HG02642 (cell line): ENCODE measurements around the gene PLA2G4E.

Experiments used
- ATAC-seq: cut with Tn5 transposase; IDR thresholded peaks from one replicate; pipeline ENCODE4 v1.9.1; 2021; ENCODE audit warnings: mild to moderate bottlenecking; ENCODE audit not compliant: unreplicated experiment, poor library complexity

Gene PLA2G4E

DNA sequence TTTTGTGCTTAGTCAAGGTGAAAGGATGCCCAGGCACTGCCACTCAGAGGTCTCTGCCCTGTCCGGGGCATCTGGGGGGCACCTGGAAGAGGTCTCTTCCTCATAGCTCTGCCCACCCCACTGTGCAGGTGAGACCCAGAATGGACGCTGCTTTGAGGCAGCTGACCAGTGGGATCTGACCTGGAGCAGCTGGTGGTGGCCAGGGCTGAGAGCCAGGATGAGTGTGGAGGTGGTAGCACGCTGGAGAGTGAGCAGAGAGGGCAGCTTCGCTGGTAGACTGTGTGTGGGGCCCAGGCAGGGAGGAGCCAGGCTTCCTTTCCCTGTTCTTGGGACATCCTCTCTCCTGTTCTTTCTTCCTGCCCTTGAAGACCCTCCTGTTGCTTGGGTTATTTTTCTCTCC is 32.2 kb upstream of the PLA2G4E start:
- ATAC-seq = no peak

DNA sequence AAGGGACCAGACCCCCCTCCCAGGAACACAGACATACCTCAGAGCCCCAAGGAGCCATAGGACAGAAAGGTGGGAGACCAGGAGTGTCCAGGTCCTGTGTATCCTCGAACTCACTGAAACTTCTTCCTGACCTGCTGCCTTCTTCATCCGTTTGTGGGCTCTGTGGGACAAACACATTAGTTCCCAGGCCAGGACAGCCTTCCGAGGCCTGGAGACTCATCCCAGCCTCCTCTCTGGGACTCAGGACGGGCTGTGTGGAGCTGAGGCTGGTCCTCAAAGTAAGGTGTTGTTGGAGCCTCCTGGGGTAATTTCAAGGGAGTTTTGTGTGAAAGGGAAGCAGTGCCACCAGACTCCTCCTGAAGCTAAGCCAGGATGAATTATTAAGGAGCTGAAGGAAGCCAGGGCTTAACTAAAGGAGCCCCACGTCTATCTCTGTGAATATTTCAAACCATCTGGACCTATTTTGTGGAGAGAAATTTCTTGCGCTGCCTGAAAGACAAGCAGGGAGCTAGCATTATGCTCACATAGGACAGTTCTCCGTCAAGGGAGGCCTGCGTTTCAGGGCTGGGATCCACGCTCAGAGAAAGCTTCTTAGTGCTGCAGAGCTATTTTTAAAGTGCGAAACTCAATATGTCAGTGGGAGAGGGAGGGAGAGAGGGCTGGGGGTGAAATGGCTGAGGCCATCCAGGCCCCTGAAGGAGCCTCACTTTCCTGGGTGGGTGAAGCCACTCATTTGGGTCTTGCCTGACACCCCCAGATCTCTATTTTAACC is 29.8 kb upstream of the PLA2G4E start:
- no peak for ATAC-seq

DNA sequence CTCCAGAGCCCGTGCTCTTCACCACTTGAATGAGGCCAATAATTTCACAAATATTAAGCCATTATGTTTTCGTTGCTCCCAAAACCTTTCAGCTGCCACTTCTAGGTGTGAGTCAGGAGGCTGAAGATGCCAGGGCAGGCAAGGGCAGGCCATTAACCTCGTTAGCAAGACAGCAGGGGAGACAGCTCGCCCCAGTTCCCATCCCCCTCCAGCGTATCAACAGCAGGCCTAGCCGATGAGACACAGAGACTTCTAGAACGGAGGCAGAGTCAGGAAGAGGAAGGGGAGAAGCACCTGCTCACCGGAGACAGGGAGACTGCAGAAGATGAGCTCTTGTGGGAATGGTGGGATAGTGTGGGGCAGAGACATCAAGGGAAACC is 28.0 kb upstream of the PLA2G4E start:
- ATAC-seq = no peak

DNA sequence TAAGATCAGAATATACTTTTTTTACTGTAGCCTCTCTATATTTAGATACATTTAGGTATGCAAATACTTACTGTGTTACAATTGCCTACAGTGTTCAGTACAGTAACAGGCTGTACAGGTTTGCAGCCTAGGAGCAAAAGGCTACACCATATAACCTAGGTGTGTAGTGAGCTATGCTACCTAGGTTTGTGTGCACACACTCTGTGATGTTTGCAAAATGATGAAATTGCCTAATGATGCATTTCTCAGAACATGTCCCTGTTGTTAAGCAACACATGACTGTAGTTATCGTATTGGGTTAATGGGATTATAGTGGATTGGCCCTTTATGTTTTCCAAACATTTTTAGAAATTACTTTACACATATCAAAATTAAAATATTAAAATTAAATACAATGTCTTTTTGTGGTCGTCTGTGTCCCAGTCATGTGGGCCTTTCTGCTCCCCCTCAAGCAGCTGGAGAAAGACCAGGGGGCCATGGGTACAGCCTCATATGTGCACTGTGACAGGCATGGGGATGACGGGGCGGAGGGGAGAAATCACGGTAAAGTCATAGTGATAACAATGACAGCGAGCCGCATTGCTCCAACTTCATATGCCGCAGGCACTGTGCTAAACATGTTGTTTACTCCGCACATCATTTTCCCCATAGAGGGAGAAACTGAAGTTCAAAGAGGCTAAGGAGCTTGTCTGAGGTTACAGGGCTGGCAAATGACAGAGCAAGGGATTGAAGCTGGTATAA is 27.4 kb upstream of the PLA2G4E start:
- ATAC-seq = no peak

DNA sequence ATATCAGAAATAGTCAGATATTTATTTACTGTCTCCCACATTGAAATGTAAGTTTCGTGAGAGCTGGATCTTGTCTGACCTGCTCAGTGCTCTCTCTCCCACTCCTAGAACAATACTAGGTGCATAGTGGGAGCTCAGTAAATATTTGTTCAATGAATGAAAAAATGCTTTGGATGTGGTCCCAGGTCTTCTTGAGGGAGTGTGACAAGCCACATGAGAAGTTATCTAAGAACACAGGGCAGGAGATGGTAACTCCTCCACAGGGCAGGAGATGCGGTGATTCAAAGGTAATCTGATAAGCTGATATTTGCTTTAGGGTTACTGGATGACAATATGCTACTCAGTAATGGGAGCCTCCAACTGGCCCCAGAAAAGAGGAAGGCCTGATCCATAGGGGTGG is 25.8 kb upstream of the PLA2G4E start:
- ATAC-seq = no peak

DNA sequence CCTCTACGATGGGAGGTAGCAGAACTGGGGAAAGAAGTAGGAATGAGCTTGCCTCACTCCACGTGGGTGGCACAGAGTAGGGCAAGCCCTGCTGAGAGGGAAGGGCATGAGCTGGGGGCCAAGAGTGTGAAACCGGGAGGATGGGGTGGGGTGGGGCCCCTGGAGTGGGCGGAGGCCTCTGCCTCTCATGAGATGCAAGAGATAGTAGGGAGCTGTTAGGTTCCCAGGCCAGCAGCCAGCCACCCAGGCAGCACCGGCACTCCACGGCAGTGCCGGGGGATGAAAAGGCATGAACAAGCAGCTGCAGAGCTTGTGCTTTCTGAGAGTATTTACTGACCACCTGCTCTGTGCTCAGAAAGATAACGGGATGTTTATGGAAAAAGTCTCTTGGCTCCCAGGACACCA is 24.4 kb upstream of the PLA2G4E start:
- ATAC-seq = no peak

DNA sequence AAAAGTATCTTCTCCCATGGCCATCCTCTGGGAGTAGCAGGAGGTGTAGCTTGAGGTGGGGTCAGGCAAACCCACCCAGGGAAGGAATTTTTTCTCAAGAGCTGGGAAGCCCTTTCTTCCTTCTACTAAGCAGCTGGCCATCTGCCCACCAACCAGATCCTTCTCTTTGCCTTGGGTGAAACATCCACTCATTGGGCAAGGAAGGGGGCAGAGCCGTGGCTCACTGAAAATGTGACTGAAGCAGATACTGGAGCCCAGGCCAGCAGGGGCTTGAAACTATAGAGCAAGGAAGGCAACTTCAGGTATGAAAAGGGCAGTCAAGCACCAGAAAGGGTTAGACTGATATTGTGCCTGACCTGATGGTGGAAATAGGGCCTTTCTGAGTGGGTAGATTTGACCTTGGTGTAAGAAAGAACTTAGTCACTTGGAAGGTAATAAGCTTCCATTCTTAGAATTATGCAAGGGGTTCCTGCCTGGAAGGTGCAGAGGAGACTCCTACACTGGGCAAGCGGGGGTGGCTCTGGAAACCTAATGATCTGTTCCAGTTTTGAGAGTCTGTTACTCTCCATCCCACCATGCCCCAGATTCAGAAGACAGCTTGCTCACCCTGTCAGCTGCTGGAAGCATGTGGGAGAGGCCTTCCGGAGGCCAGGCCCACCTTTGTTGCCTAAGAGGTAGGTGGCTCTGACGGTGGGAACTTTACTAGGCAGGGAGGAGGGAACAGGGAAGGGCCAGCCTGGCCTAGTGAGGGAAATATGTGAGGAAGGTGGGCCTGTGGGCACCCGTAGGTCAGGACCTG is 22.0 kb upstream of the PLA2G4E start:
- ATAC-seq = no peak

DNA sequence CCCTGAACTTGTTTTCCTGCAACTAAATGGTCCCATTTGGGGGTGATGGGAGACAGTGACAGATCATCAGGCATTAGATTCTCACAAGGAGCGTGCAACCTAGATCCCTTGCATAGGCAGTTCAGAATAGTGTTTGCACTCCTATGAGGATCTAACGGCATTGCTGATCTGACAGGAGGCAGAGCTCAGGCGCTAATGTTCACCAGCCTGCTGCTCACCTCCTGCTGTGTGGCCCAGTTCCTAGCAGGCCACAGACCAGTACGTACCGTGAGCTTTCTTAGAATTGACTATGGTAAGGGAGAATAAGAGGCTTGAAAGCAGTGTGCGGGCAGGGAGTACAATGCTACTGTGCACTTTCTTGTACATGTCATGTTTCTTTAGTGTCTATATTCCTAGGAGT is 17.6 kb upstream of the PLA2G4E start:
- no peak for ATAC-seq

DNA sequence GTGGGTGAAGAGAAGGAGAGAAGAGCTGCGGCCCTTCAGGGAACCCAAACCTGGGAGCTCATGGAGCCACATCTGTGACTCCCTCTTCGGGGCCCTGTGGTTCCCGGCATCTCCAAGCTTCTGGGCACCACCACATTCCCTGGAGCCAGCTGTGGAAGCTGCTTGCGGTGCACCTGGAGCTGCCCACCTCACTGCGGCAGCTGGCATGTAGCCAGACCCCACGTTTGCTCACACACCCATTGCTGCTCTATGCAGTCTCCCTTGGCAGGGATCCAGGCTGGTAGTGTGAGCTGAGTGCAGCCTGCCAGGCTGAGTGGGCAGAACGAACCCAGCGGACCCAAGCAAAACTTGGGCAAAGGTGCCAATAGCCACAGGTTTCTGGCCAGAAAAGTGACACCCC is 16.8 kb upstream of the PLA2G4E start:
- no peak for ATAC-seq

DNA sequence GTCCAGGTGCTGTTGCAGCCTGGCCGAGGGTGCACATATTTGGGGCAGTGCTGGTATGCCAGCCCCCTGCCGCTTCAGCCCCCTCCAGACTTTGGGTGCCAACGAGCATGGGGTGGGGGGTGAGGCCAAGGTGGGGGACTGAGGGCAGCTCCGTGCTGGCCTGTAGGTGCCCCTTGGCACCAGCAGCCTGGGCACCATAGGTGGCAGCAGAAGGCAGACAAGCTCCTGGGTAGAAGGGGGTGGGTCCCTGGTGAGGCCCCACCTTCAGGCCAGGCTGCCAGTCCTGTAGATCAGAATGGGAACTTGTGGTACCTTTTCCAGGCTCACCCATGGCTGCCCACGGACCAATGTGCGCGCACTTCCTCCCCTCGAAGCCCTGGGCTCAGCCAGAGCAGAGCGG is 16.1 kb upstream of the PLA2G4E start:
- ATAC-seq = no peak

DNA sequence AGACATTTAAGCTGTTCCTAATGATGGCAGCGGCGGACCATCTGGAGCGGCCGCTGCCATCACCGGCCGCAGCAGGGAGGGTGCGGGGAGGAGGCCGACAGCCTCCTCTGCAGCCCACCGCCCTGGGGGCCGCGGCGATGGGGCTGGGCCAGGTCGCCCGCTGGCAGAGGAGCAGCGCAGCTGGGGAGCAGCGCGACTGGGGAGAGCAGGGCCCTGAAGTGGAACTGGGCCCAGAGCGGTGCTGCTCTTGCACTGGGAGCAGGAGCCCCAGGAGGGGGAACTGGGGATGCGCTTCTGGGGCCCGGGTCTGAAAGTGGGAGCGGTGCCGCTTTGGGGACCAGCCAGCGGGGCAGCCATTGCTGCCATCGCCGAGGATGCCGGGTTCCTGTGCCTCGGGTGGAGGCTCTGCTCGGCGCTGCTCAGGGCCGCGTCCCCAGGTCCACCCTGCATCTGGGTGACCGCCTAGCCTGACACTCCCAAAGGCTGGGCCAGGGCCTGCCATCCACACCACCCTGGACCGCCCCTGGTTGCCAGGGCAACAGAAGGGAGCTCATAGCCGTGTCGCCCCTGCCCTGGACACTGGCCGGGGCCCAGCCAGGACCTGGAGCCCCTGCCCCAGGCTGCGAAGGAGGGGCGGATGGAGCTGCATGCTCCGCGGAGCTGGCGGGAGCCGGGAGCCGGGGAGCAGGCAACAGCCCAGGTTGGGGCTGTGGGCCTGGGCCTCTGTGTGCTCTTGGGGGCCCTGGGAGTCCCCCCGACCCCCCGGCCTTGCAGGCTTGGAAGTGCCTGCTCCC is 15.5 kb upstream of the PLA2G4E start:
- ATAC-seq = no peak

DNA sequence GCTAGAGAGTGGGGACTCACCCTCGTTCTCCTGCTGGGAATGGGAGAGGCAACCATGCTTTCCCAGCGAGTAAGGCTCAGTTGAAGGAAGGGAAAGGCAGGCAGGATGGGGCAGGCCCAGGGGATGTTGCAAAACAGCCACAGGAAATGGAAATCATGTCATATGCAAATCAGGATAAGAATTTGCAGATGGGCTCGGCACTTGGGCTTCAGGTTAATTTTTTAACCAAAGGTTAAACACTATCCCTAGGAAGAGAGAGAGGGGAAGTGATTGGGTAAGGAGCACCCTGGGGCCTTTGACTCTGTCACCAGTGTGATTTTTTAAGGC is 14.6 kb upstream of the PLA2G4E start:
- ATAC-seq = peak; percentile 60

DNA sequence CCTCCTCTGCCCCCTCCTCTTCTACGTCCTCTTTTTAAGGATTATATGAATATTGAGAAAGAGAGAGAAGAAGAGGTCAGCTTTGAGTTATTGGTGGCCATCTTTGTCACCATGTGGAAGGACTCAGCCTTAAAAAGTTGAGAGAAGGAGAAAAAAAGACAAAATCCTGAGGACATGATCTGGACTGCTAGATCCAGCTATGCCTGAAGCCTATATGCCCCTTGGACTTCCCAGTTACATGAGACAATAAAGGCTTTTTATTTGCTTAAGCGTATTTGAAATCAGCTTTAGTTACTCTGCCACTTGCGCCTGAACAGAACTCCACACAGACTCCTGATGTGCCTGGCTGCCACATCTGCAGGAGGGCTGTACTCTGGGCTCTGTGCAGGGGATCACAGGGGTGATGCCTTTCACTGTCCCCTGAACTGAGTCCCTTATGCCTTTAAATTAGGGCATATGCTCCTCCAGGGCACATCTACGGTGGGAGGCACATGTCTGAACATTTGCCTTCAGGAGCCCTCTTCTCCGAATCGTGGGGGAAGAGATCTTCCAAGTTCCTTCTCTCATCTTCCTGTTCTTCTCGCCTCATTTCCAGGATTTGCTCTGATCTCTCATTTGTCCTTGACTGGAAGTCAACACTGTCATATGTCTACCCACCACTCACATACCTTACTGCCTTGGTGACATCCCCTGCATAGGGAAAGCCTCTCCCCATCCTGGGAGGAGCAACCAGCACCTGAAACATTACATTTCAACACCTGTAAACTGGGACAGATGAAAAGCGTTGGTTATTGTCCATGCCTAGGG is 14.0 kb upstream of the PLA2G4E start:
- ATAC-seq = peak; percentile 22

DNA sequence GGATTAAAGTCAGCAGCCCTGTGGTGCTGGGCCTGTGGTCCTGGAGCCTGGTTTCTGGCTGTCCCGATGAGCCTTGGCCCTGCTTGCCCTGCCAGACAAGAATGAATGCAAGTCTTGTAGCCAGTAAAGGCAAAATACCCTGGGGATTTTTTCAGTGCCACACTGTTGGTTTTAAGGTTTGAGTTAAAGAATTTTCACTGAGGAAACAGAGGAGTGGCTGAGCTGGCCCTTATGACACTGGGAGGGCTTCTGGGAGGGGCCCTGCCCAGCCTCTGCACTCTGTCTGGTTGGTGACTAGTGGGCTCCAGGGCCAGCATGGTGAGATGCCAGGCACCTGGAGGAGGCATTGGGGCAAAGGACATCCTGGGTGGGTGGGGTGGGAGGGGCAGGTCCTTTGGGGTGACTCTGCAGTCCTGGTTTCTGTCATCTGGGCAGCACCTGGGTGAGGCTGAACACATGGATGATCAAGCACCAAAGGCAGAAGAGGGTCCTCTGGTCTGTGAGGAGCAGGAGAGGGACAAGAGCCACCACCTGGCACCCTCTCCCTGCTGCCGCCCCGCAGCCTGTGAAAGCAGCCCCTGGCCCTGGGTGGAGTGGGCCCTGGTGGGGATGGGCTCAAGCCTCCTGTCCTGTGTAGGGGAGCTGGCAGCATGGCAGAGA is 12.5 kb upstream of the PLA2G4E start:
- no peak for ATAC-seq

DNA sequence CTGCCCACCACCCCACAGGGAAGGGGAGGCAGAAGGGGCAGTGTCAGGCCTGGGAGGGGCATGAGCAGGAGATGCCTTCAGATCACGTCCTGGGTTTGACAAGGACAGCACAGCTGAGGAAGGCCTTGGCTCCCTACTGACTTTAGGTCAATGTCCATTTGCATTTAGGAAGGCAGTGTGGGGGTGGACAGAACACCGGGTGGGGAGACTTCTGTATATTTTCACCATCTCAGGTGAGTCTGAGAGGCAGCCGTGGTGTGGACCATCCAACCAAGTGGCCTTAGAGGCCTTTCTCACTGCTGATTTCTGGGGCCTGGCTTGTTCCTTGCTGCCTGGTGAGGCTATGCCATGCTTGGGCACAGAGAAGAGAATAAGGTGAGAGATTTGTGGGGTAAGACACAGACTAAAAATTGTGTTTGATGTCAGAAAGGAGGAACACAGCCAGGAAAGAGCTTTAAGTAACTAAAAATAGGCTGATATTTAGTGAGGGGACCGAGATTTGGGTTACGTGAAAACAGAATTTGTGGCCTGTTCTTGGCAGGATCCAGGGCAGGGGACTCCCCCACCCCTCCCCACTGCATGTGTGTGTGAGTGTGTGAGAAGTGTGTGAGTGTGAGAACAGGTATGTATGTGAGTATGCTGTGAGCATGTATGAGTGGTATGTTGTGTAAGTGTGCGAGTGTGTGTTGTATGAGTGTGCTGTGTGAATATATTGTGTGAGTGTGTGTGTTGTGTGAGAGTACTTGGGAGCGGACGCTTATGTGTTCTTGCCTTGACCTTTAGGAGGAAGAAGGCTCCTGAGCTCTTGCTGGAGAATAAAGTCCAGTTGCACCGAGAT is 11.8 kb upstream of the PLA2G4E start:
- ATAC-seq = no peak

DNA sequence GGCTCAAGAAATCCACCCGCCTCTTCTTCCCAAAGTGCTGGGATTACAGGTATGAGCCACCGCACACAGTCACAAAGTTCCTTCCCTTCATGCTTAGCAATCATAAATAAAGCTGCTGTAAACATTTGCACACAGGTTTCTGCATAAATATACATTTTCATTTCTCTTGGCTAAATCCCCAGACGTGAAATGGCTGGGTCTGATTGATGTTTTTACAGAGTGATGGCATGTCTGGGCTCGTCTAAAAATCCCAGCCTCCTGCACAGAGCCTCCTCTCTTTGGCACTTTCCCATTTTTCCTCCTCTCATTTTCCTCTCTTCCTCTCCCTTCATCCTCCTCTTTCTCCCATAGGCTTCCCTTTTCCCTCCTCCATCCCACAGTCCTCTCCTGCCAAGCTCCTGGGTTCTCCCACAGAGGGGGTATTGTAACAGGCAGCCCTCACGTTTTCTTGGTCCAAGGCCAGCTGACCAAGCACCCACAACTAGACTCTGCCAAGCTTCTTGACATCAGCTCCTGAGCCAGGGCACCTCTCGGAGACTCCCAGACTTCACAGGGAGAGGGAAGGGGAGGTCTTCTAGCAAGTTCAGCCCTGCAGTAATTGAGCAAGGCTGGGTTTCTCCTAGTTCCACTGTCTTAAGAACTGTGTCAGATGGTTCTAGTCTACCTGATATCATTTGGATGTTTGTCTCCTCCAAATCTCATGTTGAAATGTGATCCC is 10.5 kb upstream of the PLA2G4E start:
- no peak for ATAC-seq

DNA sequence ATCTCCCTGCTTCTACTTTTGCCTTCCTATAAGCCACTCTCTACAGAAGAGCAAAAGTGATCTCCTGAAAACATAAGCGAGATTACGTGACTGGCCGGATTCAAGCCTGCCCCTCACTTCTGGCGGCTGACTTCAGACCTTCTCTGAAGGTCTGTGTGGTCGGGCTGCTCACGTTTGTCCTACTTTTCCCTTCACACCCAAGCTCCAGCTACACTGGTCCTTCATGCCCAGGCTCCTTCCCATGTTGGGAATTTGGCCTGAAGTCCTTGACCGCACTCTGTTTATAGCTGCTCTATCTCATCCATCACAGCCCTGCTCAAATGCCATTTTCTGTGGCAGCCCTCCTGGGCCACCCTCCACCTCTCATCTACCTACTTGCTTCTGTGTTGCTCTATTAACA is 6.7 kb upstream of the PLA2G4E start:
- ATAC-seq = no peak

DNA sequence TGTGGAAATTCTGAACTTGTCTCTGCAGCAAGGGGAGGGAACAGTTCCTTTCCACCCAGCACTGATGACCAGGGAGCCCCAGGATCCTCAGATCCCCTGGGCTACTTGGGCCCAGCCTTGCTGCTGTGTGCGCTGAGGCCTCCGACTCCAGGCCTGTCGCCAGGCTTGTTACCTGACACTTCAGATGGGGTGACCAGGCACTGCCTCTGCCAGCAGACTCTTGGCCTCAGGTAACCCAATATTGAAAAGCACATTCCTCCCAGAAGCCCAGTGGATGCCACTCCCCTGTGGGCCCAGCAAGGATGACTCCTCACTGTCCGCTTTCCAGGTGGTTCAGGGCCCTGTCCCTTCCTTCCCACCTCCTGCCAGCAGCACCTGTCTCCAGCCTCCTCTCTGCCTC is 3.5 kb upstream of the PLA2G4E start:
- no peak for ATAC-seq
